OCI-LY7 (cell line): Measurements from ENCODE around the gene CAVIN1. TPM values are rescaled to one million over a fixed set of nuclear protein-coding genes. Genes with fewer than 3 reads are reported as not detected.

ENCODE experiments used
- BruUV-seq: library from RNA; stranded (reverse); fragments of 400-500 nt; replicated peaks from 2 replicates; lab custom pipeline; 2021; lab: Mats Ljungman, UMichigan
- CTCF ChIA-PET: fragments of 300-600 bp; sonication (Branson Sonifier 250); formaldehyde crosslinking; loops from one replicate; lab custom pipeline; 2022; ENCODE audit warnings: antibody characterized with exemption; ENCODE audit not compliant: unreplicated experiment; lab: Charles Lee
- POLR2A ChIA-PET: fragments of 300-600 bp; sonication (Branson Sonifier 250); formaldehyde crosslinking; loops from one replicate; lab custom pipeline; 2022; ENCODE audit warnings: antibody characterized with exemption; lab: Charles Lee
- DNase-seq: peaks from one replicate; pipeline ENCODE4 v3.0.0-alpha.2; 2015; ENCODE audit warnings: low spot score
- H2AFZ ChIP-seq: fragments of 200-600 bp; sonication (generic), shearing (Covaris generic); 2 replicates; pipeline ENCODE4 v1.6.1; 2014; ENCODE audit warnings: mild to moderate bottlenecking, antibody characterized with exemption, low read length, moderate library complexity
- H3K27ac ChIP-seq: fragments of 200-600 bp; sonication (generic); 2 replicates; pipeline ENCODE4 v1.5.1; 2014; ENCODE audit warnings: mixed run types, low read depth, mild to moderate bottlenecking, moderate library complexity, low read length, inconsistent platforms; ENCODE audit not compliant: poor library complexity, severe bottlenecking
- H3K36me3 ChIP-seq: fragments of 200-600 bp; sonication (generic); 2 replicates; pipeline ENCODE4 v1.6.1; 2014; ENCODE audit warnings: mild to moderate bottlenecking, antibody characterized with exemption, low read length, moderate library complexity, mixed read lengths; ENCODE audit not compliant: insufficient read depth
- H3K4me1 ChIP-seq: fragments of 200-600 bp; sonication (generic); 2 replicates; pipeline ENCODE4 v1.5.1; 2014; ENCODE audit warnings: mild to moderate bottlenecking, low read length; ENCODE audit not compliant: insufficient read depth, poor library complexity, severe bottlenecking
- H3K4me2 ChIP-seq: fragments of 200-600 bp; sonication (generic); 2 replicates; pipeline ENCODE4 v1.6.1; 2014; ENCODE audit warnings: mild to moderate bottlenecking, low read length
- H3K4me3 ChIP-seq: fragments of 200-600 bp; sonication (generic); 2 replicates; pipeline ENCODE4 v1.5.1; 2014; ENCODE audit warnings: mild to moderate bottlenecking, low read depth, low read length; ENCODE audit not compliant: poor library complexity, severe bottlenecking
- H3K79me2 ChIP-seq: fragments of 200-600 bp; sonication (generic); 2 replicates; pipeline ENCODE4 v1.6.1; 2016; ENCODE audit warnings: low read depth, mild to moderate bottlenecking, low read length, moderate library complexity, mixed read lengths; ENCODE audit not compliant: insufficient read depth
- H3K9me2 ChIP-seq: fragments of 200-600 bp; sonication (generic); 2 replicates; pipeline ENCODE4 v1.6.1; 2016; ENCODE audit warnings: mild to moderate bottlenecking, low read length, mixed read lengths; ENCODE audit not compliant: insufficient read depth
- H3K9me3 ChIP-seq: fragments of 200-600 bp; sonication (generic); 2 replicates; pipeline ENCODE4 v1.6.1; 2014; ENCODE audit warnings: mild to moderate bottlenecking, mixed run types, low read length, mixed read lengths
- H4K20me1 ChIP-seq: fragments of 200-600 bp; sonication (generic); 2 replicates; pipeline ENCODE4 v1.6.1; 2014; ENCODE audit warnings: mild to moderate bottlenecking, antibody characterized with exemption, low read length, moderate library complexity, mixed read lengths; ENCODE audit not compliant: insufficient read depth
- EZH2phosphoT487 ChIP-seq: fragments of 200-600 bp; sonication (generic); IDR thresholded peaks from 2 replicates; pipeline ENCODE4 v1.6.1; 2018; ENCODE audit warnings: low read depth, borderline replicate concordance, mild to moderate bottlenecking, mixed run types, antibody characterized with exemption, low read length, moderate library complexity, mixed read lengths
- intact Hi-C: fragments of 100-400 bp; cut with micrococcal nuclease; formaldehyde crosslinking; loops from one replicate; pipeline ENCODE4 v1.10.0; 2022; ENCODE audit not compliant: unreplicated experiment
- total RNA-seq, 2 experiments: library from RNA; depleted of rRNA in 1 of 2; stranded (reverse); fragments of >200 nt in 1 of 2; shearing (Covaris generic) in 1 of 2; gene quantifications; 2 replicates each; pipeline ENCODE4 v1.2.3, GENCODE V29; 2014 to 2022
- TF ChIP-seq, protein P1 (sequence below): fragments of 200-600 bp; sonication (generic); conservative IDR thresholded peaks from 2 replicates; pipeline ENCODE4 v1.5.1; 2014; ENCODE audit warnings: mild to moderate bottlenecking, antibody characterized with exemption, low read length, moderate library complexity, mixed read lengths

CAVIN1 gene
- total RNA-seq, 2 experiments from 2014 or later: 0.08 TPM; not detected in 1

DNA sequence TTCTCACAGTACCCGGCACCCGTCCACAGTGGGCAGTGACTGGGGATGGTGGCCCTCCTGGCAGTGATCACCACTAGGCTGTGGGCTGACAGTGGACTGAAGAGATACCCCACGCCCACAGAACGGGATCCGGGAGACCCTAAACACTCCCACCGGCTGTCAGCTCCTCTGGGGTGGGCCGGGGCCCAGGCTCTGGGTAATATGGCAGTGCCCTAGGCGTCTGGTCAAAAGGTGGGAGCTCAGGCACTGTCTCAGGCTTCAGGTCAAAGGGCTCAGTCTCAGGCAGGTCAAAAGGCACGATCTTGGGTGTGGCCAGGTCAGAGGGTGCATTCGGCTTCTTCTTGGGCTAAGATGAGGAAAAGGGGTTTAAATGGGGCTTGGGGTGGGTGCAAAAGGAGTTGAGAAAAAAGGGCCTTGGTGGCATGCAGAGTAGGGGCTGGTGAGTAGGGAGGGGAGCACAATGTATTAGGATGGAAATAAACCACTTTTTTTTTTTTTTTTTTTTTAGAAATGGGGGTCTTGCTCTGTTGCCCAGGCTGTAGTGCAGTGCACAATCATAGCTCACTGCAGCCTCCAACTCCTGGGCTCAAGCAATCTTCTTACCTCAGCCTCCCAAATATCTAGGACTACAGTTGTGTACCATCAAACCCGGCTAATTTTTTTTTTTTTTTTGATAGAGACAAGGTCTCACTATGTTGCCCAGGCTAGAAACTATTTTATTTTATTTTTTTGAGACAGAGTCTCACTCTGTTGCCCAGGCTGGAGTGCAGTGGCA, 11.0 kb downstream of the CAVIN1 start:
- Histone ChIP-seq H3K4me2 (no peak overlapping the region), H3K79me2 (no peaks in the 10 kb centered on the region), H2AFZ (no peak overlapping the region), H4K20me1 (no peaks in the 10 kb centered on the region), H3K36me3 (no peaks in the 10 kb centered on the region), H3K4me1 (peaks cover 27% of the 10 kb centered on the region), H3K27ac (no peak overlapping the region), H3K9me3 (no peaks in the 10 kb centered on the region), H3K9me2 (no peaks in the 10 kb centered on the region), H3K4me3 (no peak overlapping the region)
- intact Hi-C loops: no loop called here
- ChIA-PET CTCF (no interaction called here), POLR2A (interaction anchor here (0.6 kb wide), 1 partner anchor 70 kb away, joined by 7 read pairs; no protein-coding TSS in a partner anchor)
- TF ChIP-seq, protein P1, sequence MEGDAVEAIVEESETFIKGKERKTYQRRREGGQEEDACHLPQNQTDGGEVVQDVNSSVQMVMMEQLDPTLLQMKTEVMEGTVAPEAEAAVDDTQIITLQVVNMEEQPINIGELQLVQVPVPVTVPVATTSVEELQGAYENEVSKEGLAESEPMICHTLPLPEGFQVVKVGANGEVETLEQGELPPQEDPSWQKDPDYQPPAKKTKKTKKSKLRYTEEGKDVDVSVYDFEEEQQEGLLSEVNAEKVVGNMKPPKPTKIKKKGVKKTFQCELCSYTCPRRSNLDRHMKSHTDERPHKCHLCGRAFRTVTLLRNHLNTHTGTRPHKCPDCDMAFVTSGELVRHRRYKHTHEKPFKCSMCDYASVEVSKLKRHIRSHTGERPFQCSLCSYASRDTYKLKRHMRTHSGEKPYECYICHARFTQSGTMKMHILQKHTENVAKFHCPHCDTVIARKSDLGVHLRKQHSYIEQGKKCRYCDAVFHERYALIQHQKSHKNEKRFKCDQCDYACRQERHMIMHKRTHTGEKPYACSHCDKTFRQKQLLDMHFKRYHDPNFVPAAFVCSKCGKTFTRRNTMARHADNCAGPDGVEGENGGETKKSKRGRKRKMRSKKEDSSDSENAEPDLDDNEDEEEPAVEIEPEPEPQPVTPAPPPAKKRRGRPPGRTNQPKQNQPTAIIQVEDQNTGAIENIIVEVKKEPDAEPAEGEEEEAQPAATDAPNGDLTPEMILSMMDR: no peak
- no peak for TF ChIP-seq EZH2phosphoT487
- DNase-seq: no peak
- no TSS peak for BruUV-seq

DNA sequence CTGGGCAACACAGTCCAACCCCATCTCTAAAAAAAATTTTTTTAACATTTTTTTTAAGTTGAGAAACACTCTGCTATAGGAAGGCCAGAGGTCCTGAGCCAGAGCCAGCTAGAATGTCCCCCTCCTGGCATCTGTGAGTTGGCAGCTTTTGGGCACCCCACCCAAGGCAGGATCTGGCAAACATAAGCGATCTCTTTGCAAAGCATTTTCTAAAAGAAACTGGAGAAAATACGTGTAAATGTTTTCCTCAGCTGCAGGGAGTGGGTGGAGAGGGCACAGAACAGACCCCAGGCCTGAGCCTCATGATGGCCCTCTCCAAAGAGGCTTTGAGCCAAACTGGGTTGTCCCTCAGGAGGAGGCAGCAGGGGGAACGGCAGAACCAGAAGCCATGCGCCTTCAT, 11.7 kb downstream of the CAVIN1 start:
- CTCF ChIA-PET: no interaction called here
- intact Hi-C loops: no loop called here

DNA sequence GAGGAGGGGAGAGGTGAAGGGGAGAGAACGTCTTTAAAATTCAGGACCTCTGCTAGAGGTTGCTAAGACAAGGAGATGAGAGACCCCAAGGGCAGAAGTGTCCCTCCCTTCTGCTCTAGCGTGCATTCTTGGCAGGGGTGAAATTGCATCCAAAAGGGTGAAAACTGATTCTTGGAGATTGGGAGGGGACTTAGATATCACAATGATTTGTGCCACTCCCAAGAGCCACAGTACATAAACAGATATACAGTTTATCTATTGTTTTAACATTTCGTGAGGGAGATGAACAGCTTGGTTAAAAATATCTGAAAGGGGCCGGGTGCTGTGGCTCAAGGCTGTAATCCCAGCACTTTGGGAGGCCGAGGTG, 12.8 kb downstream of the CAVIN1 start:
- no peak for DNase-seq
- ChIA-PET CTCF (no interaction called here), POLR2A (no interaction called here)
- Histone ChIP-seq H3K4me3 (no peak overlapping the region), H3K36me3 (no peaks in the 10 kb centered on the region), H3K27ac (no peak overlapping the region), H3K9me3 (no peaks in the 10 kb centered on the region), H2AFZ (no peak overlapping the region), H3K4me1 (peaks cover 31% of the 10 kb centered on the region), H3K79me2 (no peaks in the 10 kb centered on the region), H4K20me1 (no peaks in the 10 kb centered on the region), H3K4me2 (no peak overlapping the region), H3K9me2 (no peaks in the 10 kb centered on the region)
- intact Hi-C loops: no loop called here
- no TSS peak for BruUV-seq
- no peak for TF ChIP-seq EZH2phosphoT487

More for the DNA sequence above, 11.7 kb downstream of the CAVIN1 start:
- TF ChIP-seq, protein P1: no peak
- no peak for TF ChIP-seq EZH2phosphoT487
- no peaks in the 10 kb centered on the region for H4K20me1 ChIP-seq
- no peak overlapping the region for H3K4me3 ChIP-seq
- H3K9me3 ChIP-seq: no peaks in the 10 kb centered on the region
- no peak for DNase-seq
- no peaks in the 10 kb centered on the region for H3K9me2 ChIP-seq
- H3K4me2 ChIP-seq: no peak overlapping the region
- no TSS peak for BruUV-seq
- H3K36me3 ChIP-seq: no peaks in the 10 kb centered on the region
- POLR2A ChIA-PET: interaction anchor here (0.7 kb wide), 1 partner anchor 193 kb away, joined by 3 read pairs; no protein-coding TSS in a partner anchor
- no peak overlapping the region for H3K27ac ChIP-seq
- no peaks in the 10 kb centered on the region for H3K79me2 ChIP-seq
- H3K4me1 ChIP-seq: peaks cover 34% of the 10 kb centered on the region
- H2AFZ ChIP-seq: no peak overlapping the region
